WERI-Rb-1 (cell line): ENCODE results near the gene HHATL.

Experiments
- DNase-seq: peaks from one replicate; pipeline ENCODE4 v3.0.0-alpha.2; 2020
- H3K27ac ChIP-seq: fragments of 250-450 bp; sonication (Bioruptor Pico); 2 replicates; pipeline ENCODE4 v1.5.1; 2020; ENCODE audit warnings: mild to moderate bottlenecking, moderate library complexity
- H3K27me3 ChIP-seq: fragments of 250-450 bp; sonication (Bioruptor Pico); 2 replicates; pipeline ENCODE4 v1.5.1; 2021; ENCODE audit warnings: mild to moderate bottlenecking, low read depth, moderate library complexity; ENCODE audit not compliant: insufficient read depth, severe bottlenecking
- H3K36me3 ChIP-seq: fragments of 250-450 bp; sonication (Bioruptor Pico); 2 replicates; pipeline ENCODE4 v1.5.1; 2020; ENCODE audit warnings: mild to moderate bottlenecking, moderate library complexity
- H3K4me3 ChIP-seq: 2 replicates; pipeline ENCODE4 v1.5.1; 2011; ENCODE audit warnings: low read depth, mild to moderate bottlenecking, control low read depth, low read length
- H3K9me3 ChIP-seq: fragments of 250-450 bp; sonication (Bioruptor Pico); 2 replicates; pipeline ENCODE4 v1.5.1; 2021; ENCODE audit warnings: mild to moderate bottlenecking, moderate library complexity; ENCODE audit not compliant: severe bottlenecking
- CTCF ChIP-seq: IDR thresholded peaks from 2 replicates; pipeline ENCODE4 v1.5.1; 2011; ENCODE audit warnings: low read depth, mild to moderate bottlenecking, control low read depth, inconsistent platforms, low read length

HHATL gene

GRCh38 chr3:42747581-42747980, 45.0 kb upstream of the HHATL start:
- no peak overlapping the region for H3K4me3 ChIP-seq
- no peaks in the 10 kb centered on the region for H3K9me3 ChIP-seq
- no peaks in the 10 kb centered on the region for H3K36me3 ChIP-seq
- no peaks in the 10 kb centered on the region for H3K27me3 ChIP-seq
- TF ChIP-seq CTCF = no peak
- DNase-seq = no peak
- H3K27ac ChIP-seq = no peak overlapping the region

- H3K4me3 ChIP-seq = no peak overlapping the region
- no peak for DNase-seq
Observed at GRCh38 chr3:42746455-42747450, 44.2 kb upstream of the HHATL start.

GRCh38 chr3:42745776-42746454, 43.3 kb upstream of the HHATL start:
- no peak overlapping the region for H3K27ac ChIP-seq

More at GRCh38 chr3:42746455-42747450, 44.2 kb upstream of the HHATL start:
- TF ChIP-seq CTCF = no peak
- Histone ChIP-seq H3K27me3 (no peaks in the 10 kb centered on the region), H3K9me3 (no peaks in the 10 kb centered on the region), H3K27ac (no peak overlapping the region), H3K36me3 (no peaks in the 10 kb centered on the region)

GRCh38 chr3:42745291-42745745, 42.7 kb upstream of the HHATL start:
- TF ChIP-seq CTCF = no peak
- Histone ChIP-seq H3K9me3 (no peaks in the 10 kb centered on the region), H3K27ac (no peak overlapping the region), H3K36me3 (no peaks in the 10 kb centered on the region), H3K4me3 (no peak overlapping the region), H3K27me3 (no peaks in the 10 kb centered on the region)
- no peak for DNase-seq

More at GRCh38 chr3:42745776-42746454, 43.3 kb upstream of the HHATL start:
- TF ChIP-seq CTCF = no peak
- no peak for DNase-seq
- Histone ChIP-seq H3K9me3 (no peaks in the 10 kb centered on the region), H3K36me3 (no peaks in the 10 kb centered on the region), H3K27me3 (no peaks in the 10 kb centered on the region), H3K4me3 (no peak overlapping the region)

GRCh38 chr3:42743204-42743995, 40.8 kb upstream of the HHATL start:
- Histone ChIP-seq H3K27me3 (no peaks in the 10 kb centered on the region), H3K36me3 (no peaks in the 10 kb centered on the region), H3K27ac (no peak overlapping the region), H3K4me3 (no peak overlapping the region), H3K9me3 (no peaks in the 10 kb centered on the region)
- TF ChIP-seq CTCF = no peak
- no peak for DNase-seq
